ENCODE results near the gene GMFB.
"Not testable (repeated sequence)": the region's sequence is repeated elsewhere in the genome, so short reads cannot be mapped to it uniquely, and the experiment has no call there.

Gene GMFB

DNA sequence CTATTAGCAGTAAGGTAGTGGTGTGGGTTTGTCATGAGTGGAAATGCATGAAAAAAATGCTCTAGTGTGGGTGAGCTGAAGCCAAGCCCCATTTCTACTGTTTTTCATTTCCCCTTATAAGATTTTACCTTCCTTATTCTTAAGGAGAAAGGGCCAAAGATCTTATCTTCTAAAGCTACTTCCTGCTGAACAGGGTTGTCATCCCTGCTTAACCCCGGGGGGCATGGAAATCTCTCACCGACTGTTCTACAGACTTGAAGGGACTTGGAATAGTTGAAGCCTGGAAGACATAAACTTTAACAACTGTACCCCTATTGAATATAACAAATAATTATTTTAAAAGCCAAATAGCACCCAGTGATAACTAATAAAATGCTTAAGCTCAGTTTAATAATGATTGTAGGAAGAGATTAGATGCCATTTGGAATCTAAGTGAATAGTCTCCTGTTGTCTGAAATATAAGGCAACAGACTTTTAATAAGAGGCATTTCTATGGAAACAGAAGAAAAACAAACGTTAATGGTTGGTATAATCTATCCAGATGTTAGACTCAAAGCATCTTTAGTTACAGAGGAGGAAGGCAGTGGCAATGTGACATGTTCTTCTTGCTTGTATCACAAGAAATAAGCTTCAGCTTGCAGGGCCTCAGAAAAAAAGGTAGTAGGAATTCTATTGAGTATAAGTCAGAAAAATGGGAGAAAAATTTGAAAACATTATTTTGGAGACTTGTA, 1.8 kb upstream of the GMFB start:
- DNase-seq, result no peak

DNA sequence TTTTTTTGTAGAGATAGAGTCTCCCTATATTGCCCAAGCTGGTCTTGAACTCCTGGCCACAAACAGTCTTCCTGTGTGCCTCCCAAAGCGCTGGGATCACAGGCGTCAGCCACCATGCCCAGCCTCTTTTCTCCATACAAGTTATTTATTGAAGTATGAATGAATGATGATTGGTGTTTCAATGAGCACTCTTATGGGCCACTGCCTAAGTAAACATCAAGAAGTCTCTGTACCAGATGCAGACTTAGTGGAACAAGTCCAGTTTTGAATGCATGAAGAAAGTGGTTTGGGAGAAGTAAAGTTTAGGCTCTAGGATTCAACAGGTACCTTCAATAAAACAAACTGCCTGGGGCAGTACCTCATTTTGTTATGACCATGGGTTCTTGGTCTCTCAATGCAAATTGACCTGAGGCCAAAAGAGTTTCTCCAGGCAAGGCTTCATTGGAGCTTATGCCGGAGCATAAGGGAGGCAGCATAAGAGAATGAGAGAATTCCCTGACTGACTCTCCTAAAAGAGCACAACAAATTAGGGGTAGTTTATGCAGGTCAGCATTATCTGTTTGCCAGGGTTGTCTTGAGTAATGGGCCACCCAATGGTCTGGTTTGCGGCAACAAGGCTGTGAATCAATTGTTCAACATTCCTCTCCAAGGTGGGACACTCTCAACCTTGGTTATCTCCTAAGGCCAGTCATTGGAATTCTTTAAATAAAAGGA, 1.1 kb upstream of the GMFB start:
- DNase-seq, result no peak

DNA sequence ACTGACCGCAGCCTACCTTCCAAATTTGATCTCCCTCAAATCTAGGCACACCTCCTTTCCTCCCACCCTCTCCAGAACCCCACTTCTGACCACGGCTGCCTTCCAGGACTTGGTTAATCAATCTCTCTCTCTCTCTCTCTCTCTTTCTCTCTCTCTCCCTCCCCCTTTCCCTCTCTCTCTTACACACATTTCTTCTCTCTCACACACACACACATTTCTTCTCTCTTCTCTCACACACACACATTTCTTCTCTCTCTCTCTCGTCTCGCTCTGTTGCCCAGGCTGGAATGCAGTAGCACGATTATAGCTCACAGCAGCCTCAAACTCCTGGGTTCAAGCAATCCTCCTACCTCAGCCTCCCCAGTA, 521 bp upstream of the GMFB start:
- no peak for DNase-seq

DNA sequence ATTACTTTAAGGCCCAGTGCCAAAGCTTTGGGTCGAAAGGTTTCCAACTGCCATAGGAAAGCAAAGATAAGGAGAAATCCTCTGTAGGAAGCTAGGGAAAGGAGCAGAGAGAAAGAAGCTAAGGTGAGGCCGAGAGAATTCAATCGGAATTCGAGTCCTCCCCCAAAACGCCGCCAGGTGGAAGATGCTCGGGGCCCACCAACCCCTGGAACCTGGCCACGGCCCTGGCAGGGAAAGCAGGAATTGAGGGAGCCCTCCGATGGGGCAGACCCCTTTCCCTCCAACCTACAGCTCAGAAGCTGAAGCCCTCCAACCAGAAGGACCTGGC, 498 bp downstream of the GMFB start:
- no peak for DNase-seq

DNA sequence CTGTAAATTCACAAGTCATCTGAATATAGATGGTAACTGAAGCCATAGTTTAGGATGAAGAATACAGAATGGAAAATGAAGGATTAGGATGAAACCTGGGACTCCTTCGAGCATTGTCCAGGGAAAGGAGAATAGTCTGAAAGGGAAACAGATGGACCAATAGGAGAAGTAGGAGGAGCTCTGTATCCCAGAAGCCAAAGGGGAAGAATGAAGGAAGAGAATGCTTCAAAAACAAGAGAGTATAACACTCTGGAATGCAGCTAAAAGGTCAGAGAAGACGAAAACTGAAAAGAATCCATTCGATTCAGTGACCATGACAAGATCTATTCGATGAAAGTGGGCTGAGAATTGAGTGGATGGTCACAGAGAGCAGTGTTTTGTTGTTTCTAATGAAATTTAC, 1.0 kb downstream of the GMFB start:
- DNase-seq, result no peak

DNA sequence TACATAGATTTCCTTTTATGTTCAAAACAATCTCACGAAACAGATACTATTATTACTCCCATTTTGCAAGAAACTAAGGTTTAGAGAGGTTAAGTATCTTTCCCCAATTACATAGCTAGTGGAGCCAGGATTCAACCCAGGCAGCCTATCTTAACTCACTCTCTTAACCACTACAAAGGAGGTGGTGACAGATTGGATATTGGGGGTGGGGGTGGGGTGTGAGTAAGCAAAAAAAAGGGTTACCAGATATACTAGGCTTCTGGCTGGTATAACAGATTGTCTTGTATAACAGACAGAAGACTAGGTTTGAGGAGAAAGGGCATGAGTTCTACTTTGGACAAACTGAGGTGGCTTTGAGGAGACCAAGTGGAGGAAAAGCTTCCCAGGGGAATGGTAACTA, 2.1 kb downstream of the GMFB start:
- DNase-seq, result no peak

DNA sequence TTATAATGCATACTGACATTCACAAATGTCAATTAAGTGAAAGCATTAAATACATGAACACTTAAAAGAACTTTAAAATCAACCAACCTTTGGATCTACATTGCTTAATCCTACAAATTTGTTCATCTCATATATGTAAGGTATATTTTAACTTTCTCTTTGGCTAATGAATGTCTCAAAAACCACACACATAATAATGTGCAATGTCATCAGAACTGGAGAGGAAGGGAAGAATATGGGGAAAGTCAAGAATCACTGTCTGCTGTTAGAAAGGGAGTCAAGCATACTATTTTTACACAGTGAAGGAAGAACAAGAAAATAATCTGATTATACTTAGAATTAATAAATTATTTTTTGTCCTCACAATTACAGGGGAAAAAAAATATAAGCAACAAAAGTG, 4.9 kb downstream of the GMFB start:
- DNase-seq, result no peak

DNA sequence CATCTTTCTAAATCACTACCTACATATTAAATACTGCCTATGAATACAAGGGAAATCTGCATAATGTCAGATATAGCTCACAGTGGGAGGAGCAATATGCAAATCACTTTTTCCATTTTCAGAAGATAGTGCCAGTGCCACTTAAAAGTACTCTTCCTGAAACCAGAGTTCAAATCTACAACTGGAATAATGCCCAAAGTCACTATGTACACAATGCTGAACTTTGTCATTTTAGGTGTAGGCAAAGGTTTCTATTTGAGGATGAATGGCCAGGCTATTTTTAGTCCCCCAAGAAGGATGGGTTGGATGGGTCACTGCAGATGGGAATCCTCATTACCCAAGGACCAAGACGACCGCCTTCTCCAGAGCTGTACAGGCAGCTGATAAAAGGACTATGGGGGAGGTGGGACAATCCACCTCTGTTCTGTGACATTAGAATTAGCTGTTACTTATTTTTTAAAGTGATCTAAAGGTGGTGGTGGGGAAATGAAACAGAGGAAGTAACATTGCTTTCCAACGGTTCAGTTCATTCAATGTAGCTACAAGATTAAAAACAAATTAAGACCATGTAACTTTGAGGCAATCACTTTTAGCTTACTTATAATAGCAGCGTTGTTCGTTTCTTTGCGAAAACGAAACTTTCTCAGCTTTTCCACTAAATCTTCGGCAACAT, 5.6 kb downstream of the GMFB start:
- DNase-seq, result no peak

DNA sequence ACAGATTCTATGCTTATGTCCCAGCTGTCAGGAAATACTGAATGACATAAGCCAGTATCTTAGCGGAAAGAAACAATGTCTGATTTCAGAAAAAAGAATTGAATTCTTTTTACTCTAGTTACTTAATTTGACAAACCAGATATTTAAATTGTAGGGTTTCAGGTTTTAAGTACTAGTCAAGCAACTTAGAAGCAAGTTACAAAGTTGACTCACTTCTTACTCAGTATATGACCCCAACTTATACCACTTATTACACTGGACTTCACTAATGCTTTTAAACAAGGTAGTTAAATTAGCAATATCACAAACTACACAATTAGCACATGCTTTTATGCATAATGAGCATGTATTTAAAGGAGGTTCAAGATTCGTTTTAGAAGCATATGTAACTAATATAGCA, 7.1 kb downstream of the GMFB start:
- DNase-seq, result no peak

DNA sequence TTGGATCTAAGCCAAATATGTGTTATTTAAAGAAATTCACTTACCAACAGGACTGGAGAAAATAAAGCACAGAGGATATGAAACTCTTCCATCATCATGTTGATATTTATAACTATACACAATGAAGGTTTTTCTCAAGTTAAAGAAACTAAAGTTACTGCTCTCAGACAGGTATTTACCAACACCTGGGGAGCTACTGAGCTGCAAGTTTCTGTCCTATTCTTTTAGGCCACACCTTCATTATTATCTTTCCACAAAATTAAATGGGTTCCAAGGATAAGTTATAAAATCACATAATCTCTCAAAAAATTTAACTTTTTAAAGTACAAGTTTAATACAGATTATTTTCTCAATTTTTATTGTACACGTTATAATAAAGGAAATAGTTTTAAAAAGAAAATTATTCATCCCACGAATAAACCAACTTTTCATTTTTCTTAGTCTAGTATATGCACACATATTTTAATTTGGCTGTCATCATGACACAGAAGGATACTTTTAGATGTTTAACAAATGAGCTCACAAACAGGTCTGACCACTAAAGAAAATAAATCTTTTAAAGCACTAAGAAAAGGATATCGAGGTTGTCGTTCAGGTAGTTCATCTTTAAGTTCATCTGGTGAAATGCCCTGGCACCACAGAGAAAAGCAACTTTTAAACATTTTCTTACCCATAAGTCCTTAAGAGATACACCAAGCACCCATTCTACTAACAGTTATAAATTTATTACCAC, 7.8 kb downstream of the GMFB start:
- no peak for DNase-seq

DNA sequence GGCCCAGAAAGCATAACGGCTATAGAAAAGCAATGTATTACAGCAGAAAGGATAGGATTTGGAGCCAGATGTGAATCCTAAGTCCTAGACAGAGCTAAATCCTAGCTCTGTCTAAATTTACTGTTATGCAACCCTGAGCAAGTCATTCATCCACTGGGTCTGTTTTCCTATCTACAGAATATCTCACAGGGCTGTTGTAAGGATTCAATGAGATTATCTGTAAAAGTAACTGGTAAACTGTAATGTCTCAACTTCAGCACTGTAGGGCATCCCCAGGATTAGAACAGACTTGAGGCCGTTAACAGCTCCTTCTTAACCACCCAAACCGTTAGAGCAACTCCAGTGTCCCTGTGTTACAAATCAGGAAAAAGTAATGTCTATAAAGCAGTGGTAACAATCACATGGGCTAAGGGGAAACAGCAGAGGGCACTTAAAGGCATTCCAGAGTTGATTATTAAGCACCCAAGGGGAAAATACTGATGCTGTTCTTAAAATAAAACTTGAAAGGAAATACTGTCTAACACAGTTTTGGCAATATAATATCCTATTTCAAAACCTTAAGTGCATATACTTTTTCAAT, 10.1 kb downstream of the GMFB start:
- DNase-seq, result no peak

DNA sequence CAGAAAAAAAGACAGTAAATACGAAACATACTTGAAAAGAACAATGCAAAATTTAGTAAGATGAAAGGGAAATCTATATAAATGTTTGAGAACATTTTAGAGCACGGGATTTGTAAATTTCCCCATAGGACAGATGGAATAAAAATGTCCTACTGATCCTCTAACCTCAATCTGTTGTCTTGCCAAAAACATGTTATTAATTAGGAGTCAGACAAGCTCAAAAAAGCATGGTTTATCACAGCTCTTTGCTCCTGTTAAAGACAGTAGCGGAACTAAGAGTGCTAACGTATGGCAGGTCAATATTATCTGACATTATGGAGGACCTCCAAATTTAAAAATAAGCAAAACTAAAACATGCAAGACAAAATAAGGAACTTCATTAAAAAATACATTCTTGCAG, 12.9 kb downstream of the GMFB start:
- DNase-seq, result no peak

DNA sequence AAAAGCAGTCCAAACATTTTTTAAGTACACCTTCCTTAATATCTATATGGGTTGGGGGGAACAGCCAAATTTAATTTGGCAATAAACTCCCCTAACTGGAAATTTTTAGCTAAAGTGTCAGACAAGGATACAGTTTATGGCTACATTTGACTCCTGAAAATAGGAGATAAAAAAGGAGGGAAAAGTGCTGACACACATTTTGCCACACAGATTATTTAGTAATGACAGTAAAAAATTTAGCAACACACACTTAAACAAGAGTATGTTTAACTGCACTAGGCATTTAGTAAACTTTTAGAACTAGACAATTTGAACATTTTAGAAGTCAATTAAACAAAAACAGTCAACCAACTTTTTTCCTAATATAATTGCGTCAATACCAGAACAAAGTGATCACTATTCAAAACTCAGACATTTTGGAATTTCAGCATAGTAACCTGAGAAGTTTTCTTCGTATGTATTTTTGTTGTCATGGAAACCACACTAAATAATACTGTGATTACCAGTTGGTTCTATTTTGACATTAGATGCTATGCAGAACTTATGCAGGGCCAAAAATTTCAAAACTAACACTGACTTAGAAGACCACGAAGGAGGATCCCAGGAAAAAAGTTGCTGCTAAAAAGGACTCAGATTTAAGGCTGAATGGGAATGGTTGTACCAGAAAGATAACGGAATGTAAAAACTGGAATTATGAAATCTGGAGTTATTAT, 13.4 kb downstream of the GMFB start:
- no peak for DNase-seq

DNA sequence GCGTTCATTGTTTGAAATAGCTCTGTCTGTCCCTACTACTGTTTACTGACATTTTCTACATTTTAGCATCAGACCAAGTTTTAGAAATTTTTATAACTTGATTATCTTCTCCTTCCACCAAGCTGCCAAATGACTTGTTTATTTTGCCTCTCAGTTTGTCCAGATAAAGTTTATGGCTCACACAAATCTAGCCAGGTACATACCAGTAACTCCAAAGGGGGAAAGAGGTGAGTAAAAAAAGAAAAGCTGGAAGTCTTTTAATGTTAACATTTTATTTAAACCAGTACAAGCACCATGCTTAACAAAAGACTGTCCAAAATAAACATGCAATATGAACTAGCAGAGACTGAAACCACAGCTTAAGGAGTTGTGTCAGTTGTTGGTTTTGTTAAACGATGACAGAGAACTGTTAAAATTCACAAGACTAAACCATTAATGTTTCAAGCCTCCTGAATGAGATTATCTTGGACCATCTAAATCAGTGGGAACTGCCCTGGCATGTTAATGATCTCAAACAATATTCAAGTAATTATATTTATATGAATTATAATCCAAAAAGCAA, 14.5 kb downstream of the GMFB start:
- DNase-seq, result no peak

DNA sequence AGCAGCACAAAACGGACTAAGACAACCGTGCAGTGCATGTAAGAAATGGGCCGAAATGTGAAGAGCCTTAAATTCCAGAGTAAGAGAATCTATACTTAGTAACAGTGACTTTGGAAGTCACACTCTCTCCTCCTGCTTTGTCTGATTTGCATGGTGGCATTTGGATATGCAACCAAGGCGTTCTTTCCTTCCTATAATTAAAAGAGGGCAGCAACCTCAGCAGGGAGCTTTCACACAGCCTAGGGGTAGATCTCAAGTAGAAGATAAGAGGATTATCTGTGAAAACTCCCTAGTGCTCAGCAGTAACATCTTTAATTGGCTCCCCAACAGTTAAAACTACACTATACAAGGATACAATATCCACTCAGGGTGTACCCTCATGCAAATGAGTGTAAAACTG, 16.5 kb downstream of the GMFB start:
- DNase-seq, result no peak

DNA sequence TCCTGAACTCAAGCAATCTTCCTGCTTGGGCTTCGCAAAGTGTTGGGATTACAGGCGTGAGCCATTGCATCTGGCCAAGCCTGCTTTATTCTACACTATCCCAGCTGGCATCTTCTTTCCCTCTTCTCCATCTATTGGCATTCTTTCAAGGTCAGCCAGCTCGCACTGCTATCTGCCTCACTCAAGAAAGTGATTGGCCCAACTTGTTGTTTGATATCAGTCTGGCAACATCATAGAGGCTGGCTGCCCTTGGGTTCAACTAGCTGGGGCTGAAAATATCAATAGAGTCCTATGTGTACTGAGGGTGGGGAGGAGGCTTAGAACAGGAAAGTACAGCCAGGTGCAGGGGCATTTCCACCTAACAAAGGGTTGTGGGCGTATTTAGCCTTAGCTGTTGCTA, 17.1 kb downstream of the GMFB start:
- DNase-seq, result no peak

DNA sequence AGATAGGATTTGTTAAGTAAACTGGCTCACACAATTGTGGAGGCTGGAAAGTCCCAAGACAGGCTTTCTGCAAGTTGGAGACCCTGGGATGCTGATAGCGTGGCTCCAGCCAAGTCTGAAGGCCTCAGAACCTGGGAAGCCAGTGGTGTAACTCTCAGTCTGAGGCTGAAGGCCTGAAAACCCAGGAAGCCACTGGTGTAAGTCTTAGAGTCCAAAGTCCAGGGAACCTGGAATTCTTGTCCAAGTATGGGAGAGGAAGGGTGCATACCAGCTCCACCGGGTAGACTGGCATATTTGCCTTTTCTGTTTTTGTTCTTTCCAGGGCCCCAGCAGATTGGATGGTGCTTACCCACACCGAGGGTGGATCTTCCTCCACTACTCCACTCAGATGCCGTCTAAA, 18.1 kb downstream of the GMFB start:
- DNase-seq, result no peak

DNA sequence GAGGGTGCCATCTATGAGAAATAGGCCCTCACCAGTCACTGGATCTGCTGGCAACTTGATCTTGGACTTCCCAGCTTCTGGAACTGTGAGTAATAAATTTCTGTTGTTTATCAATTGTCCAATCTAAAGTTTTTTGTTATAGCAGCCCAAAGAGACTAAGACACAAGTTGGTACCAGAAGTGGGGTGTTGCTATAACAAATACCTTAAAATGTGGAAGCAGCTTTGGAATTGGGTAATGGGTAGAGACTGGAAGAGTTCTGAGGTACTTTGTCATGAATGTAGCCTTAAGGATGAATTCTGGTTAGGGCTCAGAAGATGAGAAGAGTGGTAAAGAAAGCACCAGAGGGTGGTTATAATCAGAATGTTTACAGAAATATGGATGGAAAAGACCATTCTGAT, 21.5 kb downstream of the GMFB start:
- no peak for DNase-seq

DNA sequence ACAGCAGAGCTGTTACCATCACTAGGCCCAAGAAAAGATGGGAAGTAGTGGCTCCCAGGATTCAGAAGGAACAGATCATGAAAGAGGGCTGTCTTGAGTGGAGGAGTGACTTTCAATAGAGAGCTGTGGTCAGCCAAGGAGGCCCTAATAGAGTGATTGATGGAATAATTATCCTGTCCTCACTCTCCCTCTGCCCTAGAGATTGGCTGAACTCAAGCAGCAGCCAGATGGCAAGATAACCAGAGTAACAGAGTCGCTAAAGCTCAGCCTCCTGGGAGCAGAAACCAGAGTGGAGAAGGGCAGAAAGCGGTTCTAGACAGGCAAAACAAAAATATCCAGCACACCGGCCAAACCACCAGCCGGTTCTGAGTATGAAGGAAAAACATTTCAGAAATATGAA, 23.1 kb downstream of the GMFB start:
- DNase-seq, result no peak

DNA sequence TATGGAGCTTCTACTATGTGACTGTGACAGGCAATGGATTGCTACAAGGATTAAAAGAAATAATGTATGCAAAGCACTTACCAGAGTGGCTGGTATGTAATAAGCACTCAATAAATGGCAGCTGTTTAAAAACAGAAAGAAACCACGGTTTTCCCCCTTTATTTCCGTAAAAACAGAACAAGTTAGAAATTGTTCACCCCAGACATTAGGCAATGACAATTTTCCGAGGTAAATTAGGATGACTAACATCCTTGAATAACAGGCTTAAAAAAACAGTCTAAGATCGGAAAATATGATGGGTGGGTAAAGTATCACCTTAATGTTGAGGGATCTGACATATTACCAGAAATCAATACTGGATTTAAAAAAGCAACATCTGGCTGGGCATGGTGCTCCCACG, 26.7 kb downstream of the GMFB start:
- no peak for DNase-seq

DNA sequence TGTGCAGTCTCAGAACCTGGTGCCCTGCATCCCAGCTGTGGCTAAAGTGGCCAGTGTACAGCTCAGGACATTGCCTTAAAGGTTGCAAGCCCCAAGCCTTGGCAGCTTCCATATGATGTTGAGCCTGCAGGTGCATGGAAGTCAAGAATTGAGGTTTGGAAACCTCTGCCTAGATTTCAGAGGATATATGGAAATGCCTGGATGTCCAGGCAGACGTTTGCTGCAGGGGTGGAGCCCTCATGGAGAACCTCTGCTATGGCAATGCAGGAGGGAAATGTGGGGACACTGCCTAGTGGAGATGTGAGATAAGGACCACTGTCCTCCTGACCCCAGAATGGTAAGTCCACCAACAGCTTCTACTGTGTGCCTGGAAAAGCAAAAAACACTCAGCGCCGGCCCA, 29.7 kb downstream of the GMFB start:
- DNase-seq, result no peak

DNA sequence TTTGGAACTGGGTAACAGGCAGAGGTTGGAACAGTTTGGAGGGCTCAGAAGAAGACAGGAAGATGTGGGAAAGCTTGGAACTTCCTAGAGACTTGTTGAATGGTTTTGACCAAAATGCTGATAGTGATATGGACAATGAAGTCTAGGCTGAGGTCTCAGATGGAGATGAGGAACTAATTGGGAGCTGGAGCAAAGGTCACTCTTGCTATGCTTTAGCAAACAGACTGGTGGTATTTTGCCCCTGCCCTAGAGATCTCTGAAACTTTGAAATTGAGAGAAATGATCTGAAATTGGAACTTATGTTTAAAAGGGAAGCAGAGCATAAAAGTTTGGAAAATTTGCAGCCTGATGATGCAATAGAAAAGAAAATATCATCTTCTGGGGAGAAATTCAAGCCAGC, 30.2 kb downstream of the GMFB start:
- not testable (repeated sequence) for DNase-seq

DNA sequence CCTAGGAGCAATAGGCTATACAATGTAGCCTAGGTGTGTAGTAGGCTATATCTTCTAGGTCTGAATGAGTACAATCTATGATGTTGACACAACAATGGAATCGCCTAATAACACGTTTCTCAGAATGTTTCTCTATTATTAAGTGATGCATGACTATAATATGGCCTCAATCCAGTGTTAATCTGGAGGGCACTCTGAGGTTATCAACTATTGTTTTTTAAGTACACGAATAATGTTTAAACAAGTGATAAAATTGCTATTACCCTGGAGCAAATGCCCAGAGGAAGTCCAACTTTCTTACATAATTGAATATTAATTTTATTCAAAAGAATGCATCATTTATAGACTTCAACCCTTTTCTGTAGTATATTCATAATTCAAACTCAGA, 31.2 kb downstream of the GMFB start:
- no peak for DNase-seq
